Type B pancreatic cell (in vitro differentiated cells): ENCODE results near the gene SLC25A1. TPM values are rescaled to one million over a fixed set of nuclear protein-coding genes. Genes with fewer than 3 reads are reported as not detected.

Experiments used
- DNase-seq: peaks from one replicate; pipeline ENCODE4 v3.0.0; 2021; ENCODE audit warnings: mixed read lengths; ENCODE audit not compliant: unreplicated experiment; ENCODE audit errors: extremely low spot score
- H3K27ac Mint-ChIP-seq: 2 replicates; pipeline ENCODE4 v1.8.0; 2021; ENCODE audit warnings: mild to moderate bottlenecking, mixed read lengths
- H3K27me3 Mint-ChIP-seq: 2 replicates; pipeline ENCODE4 v1.8.0; 2021; ENCODE audit warnings: mixed read lengths
- H3K36me3 Mint-ChIP-seq: 2 replicates; pipeline ENCODE4 v1.8.0; 2021; ENCODE audit warnings: mixed read lengths
- H3K4me1 Mint-ChIP-seq: one replicate; pipeline ENCODE4 v1.8.0; 2021; ENCODE audit warnings: mixed read lengths; ENCODE audit not compliant: unreplicated experiment
- H3K4me3 Mint-ChIP-seq: 2 replicates; pipeline ENCODE4 v1.8.0; 2021; ENCODE audit warnings: mild to moderate bottlenecking, mixed read lengths
- H3K9me3 Mint-ChIP-seq: 2 replicates; pipeline ENCODE4 v1.8.0; 2021; ENCODE audit warnings: mixed read lengths
- total RNA-seq: library from RNA; stranded (reverse); gene quantifications from 2 replicates; pipeline ENCODE4 v1.2.1, GENCODE V29; 2021; ENCODE audit warnings: low replicate concordance
- TF ChIP-seq, protein P1 (sequence below): fragments of 200-600 bp; sonication (generic); conservative IDR thresholded peaks from 2 replicates; pipeline ENCODE4 v1.5.0; 2021; ENCODE audit warnings: antibody characterized with exemption, mild to moderate bottlenecking

Gene SLC25A1
- total RNA-seq, 1 donor from 2014 or later: 94.4 TPM

DNA sequence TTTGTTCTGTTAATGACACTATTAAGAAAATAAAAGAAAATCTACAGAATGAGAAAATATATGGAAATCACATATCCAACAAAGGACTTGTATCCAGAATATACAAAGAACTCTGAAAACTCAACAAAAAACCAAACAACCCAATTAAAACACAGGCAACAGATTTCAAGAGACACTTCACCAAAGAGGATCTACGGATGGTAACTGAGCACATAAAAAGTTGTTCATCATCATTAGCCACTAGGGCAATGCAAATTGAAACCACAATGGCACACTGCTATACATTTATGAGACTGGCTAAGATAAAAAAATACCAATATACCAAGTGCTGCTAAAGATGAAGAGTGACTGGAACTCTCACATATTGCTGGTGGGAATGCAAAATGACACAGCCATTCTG lies 34.5 kb upstream of the SLC25A1 start:
- TF ChIP-seq, protein P1, sequence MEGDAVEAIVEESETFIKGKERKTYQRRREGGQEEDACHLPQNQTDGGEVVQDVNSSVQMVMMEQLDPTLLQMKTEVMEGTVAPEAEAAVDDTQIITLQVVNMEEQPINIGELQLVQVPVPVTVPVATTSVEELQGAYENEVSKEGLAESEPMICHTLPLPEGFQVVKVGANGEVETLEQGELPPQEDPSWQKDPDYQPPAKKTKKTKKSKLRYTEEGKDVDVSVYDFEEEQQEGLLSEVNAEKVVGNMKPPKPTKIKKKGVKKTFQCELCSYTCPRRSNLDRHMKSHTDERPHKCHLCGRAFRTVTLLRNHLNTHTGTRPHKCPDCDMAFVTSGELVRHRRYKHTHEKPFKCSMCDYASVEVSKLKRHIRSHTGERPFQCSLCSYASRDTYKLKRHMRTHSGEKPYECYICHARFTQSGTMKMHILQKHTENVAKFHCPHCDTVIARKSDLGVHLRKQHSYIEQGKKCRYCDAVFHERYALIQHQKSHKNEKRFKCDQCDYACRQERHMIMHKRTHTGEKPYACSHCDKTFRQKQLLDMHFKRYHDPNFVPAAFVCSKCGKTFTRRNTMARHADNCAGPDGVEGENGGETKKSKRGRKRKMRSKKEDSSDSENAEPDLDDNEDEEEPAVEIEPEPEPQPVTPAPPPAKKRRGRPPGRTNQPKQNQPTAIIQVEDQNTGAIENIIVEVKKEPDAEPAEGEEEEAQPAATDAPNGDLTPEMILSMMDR: no peak
- no peaks in the 10 kb centered on the region for H3K9me3 Mint-ChIP-seq
- DNase-seq: no peak
- H3K27ac Mint-ChIP-seq: no peak overlapping the region
- no peaks in the 10 kb centered on the region for H3K27me3 Mint-ChIP-seq
- H3K4me3 Mint-ChIP-seq: no peak overlapping the region
- H3K36me3 Mint-ChIP-seq: peaks cover 11% of the 10 kb centered on the region
- H3K4me1 Mint-ChIP-seq: peaks cover 7% of the 10 kb centered on the region

DNA sequence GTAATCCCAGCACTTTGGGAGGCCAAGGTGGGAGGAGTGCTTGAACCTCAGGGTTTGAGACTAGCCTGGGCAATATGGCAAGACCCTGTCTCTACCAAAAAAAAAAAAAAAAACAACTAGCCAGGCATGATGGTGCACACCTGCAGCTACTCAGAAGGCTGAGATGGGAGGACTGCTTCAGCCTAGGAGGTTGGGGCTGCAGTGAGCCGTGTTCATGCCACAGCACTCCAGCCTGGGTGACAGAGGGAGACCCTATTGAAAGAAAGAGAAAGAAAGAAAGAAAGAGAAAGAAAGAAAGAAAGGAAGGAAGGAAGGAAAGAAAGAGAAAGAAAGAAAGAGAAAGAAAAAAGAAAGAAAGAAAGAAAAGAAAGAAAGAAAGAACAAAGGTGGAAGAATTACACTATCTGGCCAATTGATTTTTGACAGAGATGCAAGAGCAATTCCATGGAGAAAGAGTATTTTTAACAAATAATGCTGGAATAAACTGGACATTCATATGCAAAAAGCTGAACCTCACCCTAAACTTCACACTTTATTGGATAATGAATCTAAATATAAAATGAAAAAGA lies 33.9 kb upstream of the SLC25A1 start:
- no peak for DNase-seq
- Mint-ChIP-seq H3K36me3 (peaks cover 8% of the 10 kb centered on the region), H3K9me3 (no peaks in the 10 kb centered on the region), H3K4me1 (peaks cover 6% of the 10 kb centered on the region), H3K27ac (no peak overlapping the region), H3K27me3 (no peaks in the 10 kb centered on the region), H3K4me3 (no peak overlapping the region)
- TF ChIP-seq, protein P1: no peak

- Mint-ChIP-seq H3K36me3 (peaks cover 8% of the 10 kb centered on the region), H3K4me1 (peaks cover 8% of the 10 kb centered on the region), H3K9me3 (no peaks in the 10 kb centered on the region), H3K27me3 (no peaks in the 10 kb centered on the region), H3K4me3 (no peak overlapping the region), H3K27ac (no peak overlapping the region)
- DNase-seq: no peak
- TF ChIP-seq, protein P1: no peak
These were observed 31.7 kb upstream of the SLC25A1 start for GRCh38 chr22:19210188-19210587.

GRCh38 chr22:19208287-19208847 lies 29.8 kb upstream of the SLC25A1 start:
- TF ChIP-seq, protein P1: no peak
- no peak overlapping the region for H3K27ac Mint-ChIP-seq
- H3K9me3 Mint-ChIP-seq: no peaks in the 10 kb centered on the region
- H3K4me1 Mint-ChIP-seq: peaks cover 22% of the 10 kb centered on the region
- H3K36me3 Mint-ChIP-seq: peaks cover 8% of the 10 kb centered on the region
- DNase-seq: no peak
- no peak overlapping the region for H3K4me3 Mint-ChIP-seq
- no peaks in the 10 kb centered on the region for H3K27me3 Mint-ChIP-seq

DNA sequence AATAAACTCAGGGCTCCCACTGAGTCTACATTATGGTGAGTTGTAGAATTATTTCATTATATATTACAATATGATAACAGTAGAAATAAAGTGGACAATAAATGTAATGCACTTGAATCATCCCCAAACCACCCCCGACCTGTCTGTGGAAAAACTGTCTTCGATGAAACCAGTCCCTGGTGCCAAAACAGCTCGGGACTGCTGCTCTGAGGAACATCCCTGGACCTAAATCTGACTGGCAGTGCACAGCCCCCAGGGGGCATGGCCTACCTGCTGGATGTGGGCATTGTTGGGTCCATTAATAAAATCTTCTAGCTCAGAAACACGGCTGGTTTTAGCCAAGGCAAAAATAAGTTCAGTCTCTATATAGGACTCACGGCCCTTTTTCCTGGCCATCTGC lies 29.3 kb upstream of the SLC25A1 start:
- TF ChIP-seq, protein P1: no peak
- Mint-ChIP-seq H3K4me3 (no peak overlapping the region), H3K4me1 (peaks cover 22% of the 10 kb centered on the region), H3K27ac (no peak overlapping the region), H3K27me3 (no peaks in the 10 kb centered on the region), H3K36me3 (peaks cover 8% of the 10 kb centered on the region), H3K9me3 (no peaks in the 10 kb centered on the region)
- DNase-seq: no peak
